DMS114 treated with DMSO at 0.1 percent for 48 hours (cell line): ENCODE results near the gene UBR4.
"Not testable (repeated sequence)": the region's sequence is repeated elsewhere in the genome, so short reads cannot be mapped to it uniquely, and the experiment has no call there.

Experiments
- DNase-seq: peaks from one replicate; lab custom pipeline; 2025; ENCODE audit not compliant: unreplicated experiment; lab: John Stamatoyannopoulos, UW

Gene UBR4

GRCh38 chr1:19191811-19192210, 18.3 kb downstream of the UBR4 start:
- no peak for DNase-seq

GRCh38 chr1:19190468-19190867, 19.6 kb downstream of the UBR4 start:
- DNase-seq = no peak

- no peak for DNase-seq
Observed at GRCh38 chr1:19189270-19189669, 20.8 kb downstream of the UBR4 start.

GRCh38 chr1:19187852-19188251, 22.2 kb downstream of the UBR4 start:
- DNase-seq = no peak

GRCh38 chr1:19186001-19186400, 24.1 kb downstream of the UBR4 start:
- no peak for DNase-seq

GRCh38 chr1:19182223-19182622, 27.8 kb downstream of the UBR4 start:
- no peak for DNase-seq

GRCh38 chr1:19180265-19180657, 29.8 kb downstream of the UBR4 start:
- DNase-seq = not testable (repeated sequence)

GRCh38 chr1:19179597-19180264, 30.3 kb downstream of the UBR4 start:
- DNase-seq = peak; percentile 27

- DNase-seq = no peak
Observed at GRCh38 chr1:19178734-19179398, 31.2 kb downstream of the UBR4 start.

GRCh38 chr1:19177811-19178210, 32.3 kb downstream of the UBR4 start:
- DNase-seq = no peak

- DNase-seq = no peak
Observed at GRCh38 chr1:19169642-19170041, 40.4 kb downstream of the UBR4 start.

- DNase-seq = no peak
Observed at GRCh38 chr1:19167140-19167539, 42.9 kb downstream of the UBR4 start.

GRCh38 chr1:19166066-19166465, 44.0 kb downstream of the UBR4 start:
- DNase-seq = no peak

- DNase-seq = no peak
Observed at GRCh38 chr1:19165501-19165900, 44.6 kb downstream of the UBR4 start.

GRCh38 chr1:19164274-19165015, 45.6 kb downstream of the UBR4 start:
- no peak for DNase-seq

GRCh38 chr1:19163261-19163660, 46.8 kb downstream of the UBR4 start:
- DNase-seq = no peak

- DNase-seq = no peak
Observed at GRCh38 chr1:19160831-19161230, 49.2 kb downstream of the UBR4 start.

GRCh38 chr1:19157653-19158052, 52.4 kb downstream of the UBR4 start:
- no peak for DNase-seq

GRCh38 chr1:19156676-19157075, 53.4 kb downstream of the UBR4 start:
- DNase-seq = no peak

- DNase-seq = no peak
Observed at GRCh38 chr1:19154876-19155275, 55.2 kb downstream of the UBR4 start.

- DNase-seq = no peak
Observed at GRCh38 chr1:19153169-19153568, 56.9 kb downstream of the UBR4 start.

GRCh38 chr1:19151537-19151936, 58.5 kb downstream of the UBR4 start:
- DNase-seq = no peak
